Caco-2 (cell line): ENCODE measurements around the gene NUDT13. TPM values are rescaled to one million over a fixed set of nuclear protein-coding genes. Genes with fewer than 3 reads are reported as not detected.
A peak's percentile ranks its signal among the peaks of the same experiment; 100 is the strongest.

Experiments
- BruUV-seq: library from RNA; stranded (reverse); fragments of 400-500 nt; replicated peaks from 2 replicates; lab custom pipeline; 2021; lab: Mats Ljungman, UMichigan
- CTCF ChIA-PET: fragments of 300-600 bp; sonication (Branson Sonifier 250); formaldehyde crosslinking; loops from one replicate; lab custom pipeline; 2022; ENCODE audit warnings: antibody characterized with exemption; lab: Charles Lee
- POLR2A ChIA-PET: fragments of 300-600 bp; sonication (Branson Sonifier 250); formaldehyde crosslinking; loops from one replicate; lab custom pipeline; 2022; ENCODE audit warnings: antibody characterized with exemption; lab: Charles Lee
- DNase-seq, 2 experiments: peaks; one replicate each; pipeline versions ENCODE4 v3.0.0 to v3.0.0-alpha.2; 2020 to 2022
- H3K27me3 ChIP-seq: replicated peaks from 2 replicates; pipeline ENCODE4 v1.6.0; 2011; ENCODE audit warnings: low read length; ENCODE audit not compliant: control insufficient read depth, insufficient read depth
- H3K36me3 ChIP-seq: 2 replicates; pipeline ENCODE4 v1.5.1; 2011; ENCODE audit warnings: low read length; ENCODE audit not compliant: control insufficient read depth, insufficient read depth
- H3K4me1 ChIP-seq: fragments of 250-450 bp; sonication (Bioruptor Pico); 2 replicates; pipeline ENCODE4 v1.5.1; 2020; ENCODE audit warnings: mild to moderate bottlenecking
- H3K4me3 ChIP-seq: 2 replicates; pipeline ENCODE4 v1.5.1; 2011; ENCODE audit warnings: low read depth, mild to moderate bottlenecking, control low read depth, low read length
- H3K9me3 ChIP-seq: fragments of 250-450 bp; sonication (Bioruptor Pico); 2 replicates; pipeline ENCODE4 v1.5.1; 2020; ENCODE audit warnings: mild to moderate bottlenecking, moderate library complexity
- H3K27ac Mint-ChIP-seq: one replicate; pipeline ENCODE4 v1.8.0; 2022; ENCODE audit warnings: mixed read lengths; ENCODE audit not compliant: unreplicated experiment
- H3K27me3 Mint-ChIP-seq: one replicate; pipeline ENCODE4 v1.8.0; 2022; ENCODE audit warnings: mixed read lengths; ENCODE audit not compliant: insufficient read depth, unreplicated experiment
- H3K36me3 Mint-ChIP-seq: one replicate; pipeline ENCODE4 v1.8.0; 2022; ENCODE audit warnings: mild to moderate bottlenecking, mixed read lengths; ENCODE audit not compliant: insufficient read depth, unreplicated experiment
- H3K4me1 Mint-ChIP-seq: one replicate; pipeline ENCODE4 v1.8.0; 2022; ENCODE audit warnings: low read depth, mixed read lengths; ENCODE audit not compliant: unreplicated experiment
- H3K4me3 Mint-ChIP-seq: one replicate; pipeline ENCODE4 v1.8.0; 2022; ENCODE audit warnings: mild to moderate bottlenecking, moderate library complexity, mixed read lengths; ENCODE audit not compliant: unreplicated experiment
- H3K9me3 Mint-ChIP-seq: one replicate; pipeline ENCODE4 v1.8.0; 2022; ENCODE audit warnings: mixed read lengths; ENCODE audit not compliant: unreplicated experiment
- intact Hi-C: fragments of 100-400 bp; cut with micrococcal nuclease; formaldehyde crosslinking; loops from one replicate; pipeline ENCODE4 v1.10.0; 2022; ENCODE audit not compliant: unreplicated experiment
- total RNA-seq: library from RNA; stranded (reverse); gene quantifications from 2 replicates; pipeline ENCODE4 v1.2.3, GENCODE V29; 2022
- TF ChIP-seq, protein P1 (sequence below), 2 experiments: fragments of 200-600 bp in 1 of 2; IDR thresholded peaks; 1 replicate in 1 of 2; 2 replicates in 1 of 2; pipeline versions ENCODE4 v1.5.1 to v1.8.0; 2011 to 2022; ENCODE audit warnings: antibody characterized with exemption in 1 of 2, control low read depth in 1 of 2, inconsistent platforms in 1 of 2, low read depth in 1 of 2, low read length in 1 of 2, mild to moderate bottlenecking in 1 of 2, moderate library complexity in 1 of 2; ENCODE audit not compliant: insufficient read depth in 1 of 2, severe bottlenecking in 1 of 2, unreplicated experiment in 1 of 2

The NUDT13 gene
- total RNA-seq, 1 experiment from 2014 or later: 6.5 TPM

- ChIA-PET POLR2A (interaction anchor here (0.6 to 0.8 kb wide), 2 partner anchors 16 to 18 kb away, joined by 3 to 8 read pairs; no protein-coding TSS in a partner anchor), CTCF (interaction anchor here (1.0 kb wide), 1 partner anchor 17 kb away, joined by 3 read pairs; the partner anchor contains the start of gene P4HA1)
- BruUV-seq: no TSS peak
- Mint-ChIP-seq H3K27me3 (no peaks in the 10 kb centered on the region), H3K4me1 (peaks cover 7% of the 10 kb centered on the region), H3K4me3 (no peak overlapping the region), H3K36me3 (peaks cover 21% of the 10 kb centered on the region), H3K27ac (no peak overlapping the region), H3K9me3 (no peaks in the 10 kb centered on the region)
- Histone ChIP-seq H3K9me3 (no peaks in the 10 kb centered on the region), H3K36me3 (no peaks in the 10 kb centered on the region), H3K27me3 (no peaks in the 10 kb centered on the region), H3K4me3 (no peak overlapping the region), H3K4me1 (peaks cover 22% of the 10 kb centered on the region)
- intact Hi-C loops: loop anchor here (5.0 kb wide), 1 partner anchor 54 kb away; the partner anchor contains the start of genes ECD and FAM149B1
- DNase-seq: no peak
- TF ChIP-seq, protein P1, sequence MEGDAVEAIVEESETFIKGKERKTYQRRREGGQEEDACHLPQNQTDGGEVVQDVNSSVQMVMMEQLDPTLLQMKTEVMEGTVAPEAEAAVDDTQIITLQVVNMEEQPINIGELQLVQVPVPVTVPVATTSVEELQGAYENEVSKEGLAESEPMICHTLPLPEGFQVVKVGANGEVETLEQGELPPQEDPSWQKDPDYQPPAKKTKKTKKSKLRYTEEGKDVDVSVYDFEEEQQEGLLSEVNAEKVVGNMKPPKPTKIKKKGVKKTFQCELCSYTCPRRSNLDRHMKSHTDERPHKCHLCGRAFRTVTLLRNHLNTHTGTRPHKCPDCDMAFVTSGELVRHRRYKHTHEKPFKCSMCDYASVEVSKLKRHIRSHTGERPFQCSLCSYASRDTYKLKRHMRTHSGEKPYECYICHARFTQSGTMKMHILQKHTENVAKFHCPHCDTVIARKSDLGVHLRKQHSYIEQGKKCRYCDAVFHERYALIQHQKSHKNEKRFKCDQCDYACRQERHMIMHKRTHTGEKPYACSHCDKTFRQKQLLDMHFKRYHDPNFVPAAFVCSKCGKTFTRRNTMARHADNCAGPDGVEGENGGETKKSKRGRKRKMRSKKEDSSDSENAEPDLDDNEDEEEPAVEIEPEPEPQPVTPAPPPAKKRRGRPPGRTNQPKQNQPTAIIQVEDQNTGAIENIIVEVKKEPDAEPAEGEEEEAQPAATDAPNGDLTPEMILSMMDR (IDR thresholded peaks at IDR 0.05; ENCODE audit: insufficient read depth in 1 of 2, low read depth in 1 of 2, low read length in 1 of 2, severe bottlenecking in 1 of 2, unreplicated experiment in 1 of 2): no peak
Measured at GRCh38 chr10:73113551-73113950, 3.3 kb downstream of the NUDT13 start.

- H3K27ac Mint-ChIP-seq: no peak overlapping the region
- no TSS peak for BruUV-seq
- no peaks in the 10 kb centered on the region for H3K36me3 ChIP-seq
- TF ChIP-seq, protein P1 (IDR thresholded peaks at IDR 0.05; ENCODE audit: insufficient read depth in 1 of 2, low read depth in 1 of 2, low read length in 1 of 2, severe bottlenecking in 1 of 2, unreplicated experiment in 1 of 2): no peak
- H3K27me3 ChIP-seq: no peaks in the 10 kb centered on the region
- H3K4me3 ChIP-seq: no peak overlapping the region
- intact Hi-C loops: no loop called here
- ChIA-PET POLR2A (interaction anchor here (0.6 to 0.7 kb wide), 2 partner anchors 19 to 23 kb away, joined by 3 to 4 read pairs; partner anchors contain the start of gene P4HA1), CTCF (interaction anchor here (0.7 kb wide), 1 partner anchor 19 kb away, joined by 3 read pairs; the partner anchor contains the start of gene P4HA1)
- H3K4me3 Mint-ChIP-seq: no peak overlapping the region
- no peak for DNase-seq
- no peaks in the 10 kb centered on the region for H3K9me3 Mint-ChIP-seq
- peaks cover 11% of the 10 kb centered on the region for H3K36me3 Mint-ChIP-seq
- no peaks in the 10 kb centered on the region for H3K9me3 ChIP-seq
- no peaks in the 10 kb centered on the region for H3K27me3 Mint-ChIP-seq
- H3K4me1 ChIP-seq: peaks cover 37% of the 10 kb centered on the region
- peaks cover 14% of the 10 kb centered on the region for H3K4me1 Mint-ChIP-seq
Measured at GRCh38 chr10:73116017-73116416, 5.8 kb downstream of the NUDT13 start.

GRCh38 chr10:73117976-73118743 lies 7.9 kb downstream of the NUDT13 start:
- Mint-ChIP-seq H3K9me3 (no peaks in the 10 kb centered on the region), H3K27me3 (no peaks in the 10 kb centered on the region), H3K27ac (peak overlapping the region; percentile 45), H3K4me1 (peaks cover 14% of the 10 kb centered on the region), H3K4me3 (peak overlapping the region; percentile 45), H3K36me3 (peaks cover 17% of the 10 kb centered on the region)
- POLR2A ChIA-PET: interaction anchor here (1.6 kb wide), 1 partner anchor 21 kb away, joined by 9 read pairs; the partner anchor contains the start of gene P4HA1
- peaks cover 26% of the 10 kb centered on the region for H3K4me1 ChIP-seq
- CTCF ChIA-PET: interaction anchor here (0.6 to 1.0 kb wide), 3 partner anchors 14 to 34 kb away, joined by 3 to 30 read pairs (median 3); partner anchors contain the start of gene P4HA1
- peaks cover 2% of the 10 kb centered on the region; the same call in 1 of the 2 replicates for H3K36me3 ChIP-seq
- TF ChIP-seq, protein P1 (IDR thresholded peaks at IDR 0.05; ENCODE audit: insufficient read depth in 1 of 2, low read depth in 1 of 2, low read length in 1 of 2, severe bottlenecking in 1 of 2, unreplicated experiment in 1 of 2): no peak
- intact Hi-C loops: loop anchor here (1.0 to 2.0 kb wide), 2 partner anchors 15 to 22 kb away; partner anchors contain the start of gene P4HA1
- H3K27me3 ChIP-seq: no peaks in the 10 kb centered on the region
- DNase-seq: peak in 1 of 2 experiments; percentile 58
- no peak overlapping the region for H3K4me3 ChIP-seq
- no peaks in the 10 kb centered on the region for H3K9me3 ChIP-seq
- BruUV-seq: no TSS peak
